OCI-LY3 (cell line): ENCODE measurements around the gene RTN4R.

Experiments
- H2AFZ ChIP-seq: fragments of 200-600, 300-600 bp; shearing (Covaris generic); 2 replicates; pipeline ENCODE4 v1.6.0; 2014; ENCODE audit warnings: antibody characterized with exemption, low read depth, low read length
- H3K27ac ChIP-seq: fragments of 200-600, 300-600 bp; sonication (generic); 2 replicates; pipeline ENCODE4 v1.5.1; 2014; ENCODE audit warnings: mild to moderate bottlenecking, low read length, moderate library complexity, mixed read lengths
- H3K27me3 ChIP-seq: fragments of 200-600, 300-600 bp; sonication (generic); 2 replicates; pipeline ENCODE4 v1.6.1; 2014; ENCODE audit warnings: low read depth, low read length, mixed read lengths
- H3K36me3 ChIP-seq: fragments of 200-600, 300-600 bp; sonication (generic); replicated peaks from 2 replicates; pipeline ENCODE3; 2014; ENCODE audit warnings: low read depth, low read length, mixed read lengths
- H3K4me1 ChIP-seq: fragments of 300-600, 200-600 bp; sonication (generic); 2 replicates; pipeline ENCODE4 v1.6.1; 2014; ENCODE audit warnings: low read length, mixed read lengths
- H3K4me2 ChIP-seq: fragments of 200-600, 300-600 bp; sonication (generic); 2 replicates; pipeline ENCODE4 v1.6.1; 2014; ENCODE audit warnings: low read length, mixed read lengths
- H3K4me3 ChIP-seq: fragments of 300-600, 200-600 bp; sonication (generic); 2 replicates; pipeline ENCODE4 v1.5.1; 2014; ENCODE audit warnings: antibody characterized with exemption, mild to moderate bottlenecking, low read length, moderate library complexity
- H3K79me2 ChIP-seq: fragments of 300-600, 200-600 bp; shearing (Covaris generic); 2 replicates; pipeline ENCODE4 v1.6.1; 2014; ENCODE audit warnings: mild to moderate bottlenecking, low read length, mixed read lengths
- H3K9ac ChIP-seq: fragments of 300-600, 200-600 bp; shearing (Covaris generic); 2 replicates; pipeline ENCODE4 v1.6.0; 2014; ENCODE audit warnings: mild to moderate bottlenecking, low read length, moderate library complexity
- H3K9me3 ChIP-seq: fragments of 200-600, 300-600 bp; shearing (Covaris generic); 2 replicates; pipeline ENCODE4 v1.6.1; 2014; ENCODE audit warnings: low read length, mixed read lengths; ENCODE audit not compliant: insufficient read depth
- H4K20me1 ChIP-seq: fragments of 200-600, 300-600 bp; sonication (generic); 2 replicates; pipeline ENCODE4 v1.6.1; 2016; ENCODE audit warnings: low read length, mixed read lengths; ENCODE audit not compliant: insufficient read depth
- CTCF ChIP-seq: fragments of 200-600, 300-600 bp; sonication (generic); IDR thresholded peaks from 2 replicates; pipeline ENCODE4 v1.5.1; 2014; ENCODE audit warnings: antibody characterized with exemption, low read length, low read depth
- EZH2phosphoT487 ChIP-seq: fragments of 200-600 bp; shearing (Covaris generic); IDR thresholded peaks from 2 replicates; pipeline ENCODE4 v1.6.1; 2018; ENCODE audit warnings: antibody characterized with exemption, mixed run types, low read depth

Gene RTN4R

DNA sequence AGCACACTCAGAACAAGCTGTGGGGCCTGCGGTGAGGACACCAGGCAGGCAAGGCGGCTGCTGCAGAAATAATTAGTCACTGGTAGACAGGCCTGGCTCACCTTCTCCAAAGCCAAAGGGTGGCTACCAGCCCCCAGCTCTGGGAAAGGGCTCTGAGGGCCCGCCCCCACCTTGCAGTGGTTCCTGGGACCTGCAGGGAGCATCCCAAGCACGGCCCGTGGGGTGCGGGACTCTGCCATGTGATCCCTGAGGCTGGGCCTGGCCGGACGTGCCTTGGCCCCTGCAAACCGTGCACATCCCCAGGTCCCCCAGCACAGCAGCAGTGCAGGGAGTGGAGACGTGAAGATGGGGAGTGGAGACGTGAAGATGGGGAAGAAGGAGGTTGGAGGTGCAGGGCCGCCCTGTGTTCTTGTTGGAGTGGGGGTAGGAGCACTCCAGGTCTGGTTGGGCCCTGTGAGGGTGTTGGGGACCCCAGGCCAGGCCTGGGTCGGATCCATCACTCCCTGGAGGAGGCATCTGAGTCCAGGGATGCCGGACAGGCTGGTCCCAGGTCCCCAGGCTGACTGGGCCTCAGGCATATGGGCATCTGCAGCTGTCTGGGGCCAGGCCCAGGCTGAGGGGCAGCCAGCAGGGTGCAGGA lies 41.9 kb downstream of the RTN4R start:
- Histone ChIP-seq H3K4me1 (no peaks in the 10 kb centered on the region), H3K79me2 (no peaks in the 10 kb centered on the region)
- no peak for TF ChIP-seq CTCF
- no peak for TF ChIP-seq EZH2phosphoT487

GRCh38 chr22:20225693-20225966 lies 42.5 kb downstream of the RTN4R start:
- Histone ChIP-seq H3K27ac (no peak overlapping the region), H4K20me1 (no peaks in the 10 kb centered on the region), H2AFZ (no peak overlapping the region), H3K9ac (no peak overlapping the region), H3K27me3 (peaks cover 22% of the 10 kb centered on the region), H3K36me3 (no peaks in the 10 kb centered on the region), H3K4me3 (no peak overlapping the region), H3K4me2 (no peak overlapping the region), H3K9me3 (no peaks in the 10 kb centered on the region), H3K79me2 (no peaks in the 10 kb centered on the region), H3K4me1 (no peaks in the 10 kb centered on the region)
- TF ChIP-seq EZH2phosphoT487 (no peak), CTCF (no peak)

More for the DNA sequence above, 41.9 kb downstream of the RTN4R start:
- Histone ChIP-seq H3K27me3 (peaks cover 28% of the 10 kb centered on the region), H3K36me3 (no peaks in the 10 kb centered on the region), H3K4me2 (no peak overlapping the region), H3K27ac (no peak overlapping the region), H3K9me3 (no peaks in the 10 kb centered on the region), H4K20me1 (no peaks in the 10 kb centered on the region), H2AFZ (no peak overlapping the region), H3K9ac (no peak overlapping the region), H3K4me3 (no peak overlapping the region)

DNA sequence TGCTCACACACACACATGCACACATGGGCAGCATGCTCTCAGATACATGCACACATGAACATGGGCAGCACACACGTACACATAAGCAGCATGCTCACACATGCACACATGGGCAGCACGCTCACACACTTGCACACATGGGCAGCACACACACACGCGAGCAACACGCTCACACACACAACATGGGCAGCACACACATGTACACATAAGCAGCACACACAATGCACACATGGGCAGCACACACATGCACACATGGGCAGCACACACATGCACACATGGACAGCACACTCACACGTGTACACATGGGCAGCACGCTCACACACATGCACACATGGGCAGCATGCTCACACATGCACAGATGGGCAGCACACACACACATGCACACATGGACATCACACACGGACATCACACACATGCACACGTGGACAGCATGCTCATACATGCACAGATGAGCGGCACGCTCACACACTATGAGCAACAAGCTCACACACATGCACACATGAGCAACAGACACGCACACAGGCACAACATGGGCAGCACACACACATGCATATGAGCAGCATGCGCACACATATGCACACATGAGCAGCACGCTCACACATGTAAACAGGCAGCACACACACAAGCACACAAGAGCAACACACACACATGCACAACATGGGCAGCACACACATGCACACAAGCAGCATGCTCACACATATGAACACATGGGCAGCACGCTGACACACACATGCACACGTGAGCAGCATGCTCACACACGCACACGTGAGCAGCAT lies 43.0 kb downstream of the RTN4R start:
- Histone ChIP-seq H2AFZ (no peak overlapping the region), H3K4me1 (no peaks in the 10 kb centered on the region), H3K9me3 (no peaks in the 10 kb centered on the region), H3K4me3 (no peak overlapping the region), H4K20me1 (no peaks in the 10 kb centered on the region), H3K79me2 (no peaks in the 10 kb centered on the region), H3K27ac (no peak overlapping the region), H3K27me3 (peaks cover 18% of the 10 kb centered on the region), H3K4me2 (no peak overlapping the region), H3K36me3 (no peaks in the 10 kb centered on the region), H3K9ac (no peak overlapping the region)
- no peak for TF ChIP-seq CTCF
- TF ChIP-seq EZH2phosphoT487: no peak

GRCh38 chr22:20224256-20224626 lies 43.9 kb downstream of the RTN4R start:
- Histone ChIP-seq H3K27me3 (peaks cover 9% of the 10 kb centered on the region; the same call in 1 of the 2 replicates), H3K27ac (no peak overlapping the region), H3K4me1 (no peaks in the 10 kb centered on the region), H3K36me3 (no peaks in the 10 kb centered on the region), H3K79me2 (no peaks in the 10 kb centered on the region), H3K9me3 (no peaks in the 10 kb centered on the region), H3K4me2 (no peak overlapping the region), H2AFZ (no peak overlapping the region), H4K20me1 (no peaks in the 10 kb centered on the region), H3K9ac (no peak overlapping the region), H3K4me3 (no peak overlapping the region)
- TF ChIP-seq EZH2phosphoT487 (no peak), CTCF (no peak)
